HG03558 (cell line): ENCODE measurements around the gene GCDH.
"Not testable (repeated sequence)": the region's sequence is repeated elsewhere in the genome, so short reads cannot be mapped to it uniquely, and the experiment has no call there.

Experiments
- ATAC-seq: cut with Tn5 transposase; IDR thresholded peaks from one replicate; pipeline ENCODE4 v1.9.1; 2021; ENCODE audit warnings: moderate number of reproducible peaks; ENCODE audit not compliant: unreplicated experiment; ENCODE audit errors: extremely low read depth

GCDH gene

GRCh38 chr19:12890787-12891552, at the start of gene GCDH:
GCDH (plus strand) TSS chr19:12891160; CDS start chr19:12891305, 145 bp downstream.
- ATAC-seq: peak; percentile 78

GRCh38 chr19:12842511-12842910, 48.4 kb upstream of the GCDH start:
- ATAC-seq: no peak

- ATAC-seq: no peak
Observed at GRCh38 chr19:12843328-12843727, 47.6 kb upstream of the GCDH start.

GRCh38 chr19:12843999-12844732, 46.8 kb upstream of the GCDH start:
- ATAC-seq: no peak

- not testable (repeated sequence) for ATAC-seq
Observed at GRCh38 chr19:12846613-12847012, 44.3 kb upstream of the GCDH start.

- no peak for ATAC-seq
Observed at GRCh38 chr19:12847159-12848139, 43.5 kb upstream of the GCDH start.

GRCh38 chr19:12856653-12857052, 34.3 kb upstream of the GCDH start:
- ATAC-seq: no peak

- no peak for ATAC-seq
Observed at GRCh38 chr19:12858041-12858928, 32.7 kb upstream of the GCDH start.

GRCh38 chr19:12859546-12859945, 31.4 kb upstream of the GCDH start:
- no peak for ATAC-seq

GRCh38 chr19:12864143-12864542, 26.8 kb upstream of the GCDH start:
- ATAC-seq: no peak

GRCh38 chr19:12864721-12865715, 25.9 kb upstream of the GCDH start:
- no peak for ATAC-seq

GRCh38 chr19:12865746-12866415, 25.1 kb upstream of the GCDH start:
- ATAC-seq: no peak

GRCh38 chr19:12866416-12867119, 24.4 kb upstream of the GCDH start:
- ATAC-seq: no peak

- ATAC-seq: no peak
Observed at GRCh38 chr19:12867120-12868099, 23.6 kb upstream of the GCDH start.

- no peak for ATAC-seq
Observed at GRCh38 chr19:12868540-12869112, 22.3 kb upstream of the GCDH start.

GRCh38 chr19:12871681-12872080, 19.3 kb upstream of the GCDH start:
- ATAC-seq: no peak
